Stimulated activated CD4-positive, alpha-beta T cell treated with anti-CD3 and anti-CD28 coated beads, Interleukin-12 subunit alpha, Interleukin-12 subunit beta, amount 100 ng/mL, for 4 hours (primary cell): Measurements from ENCODE around the gene PHKB.
A peak's percentile ranks its signal among the peaks of the same experiment; 100 is the strongest.

Experiments
- DNase-seq: peaks from one replicate; pipeline ENCODE4 v3.0.0-alpha.2; 2020

The PHKB gene

DNA sequence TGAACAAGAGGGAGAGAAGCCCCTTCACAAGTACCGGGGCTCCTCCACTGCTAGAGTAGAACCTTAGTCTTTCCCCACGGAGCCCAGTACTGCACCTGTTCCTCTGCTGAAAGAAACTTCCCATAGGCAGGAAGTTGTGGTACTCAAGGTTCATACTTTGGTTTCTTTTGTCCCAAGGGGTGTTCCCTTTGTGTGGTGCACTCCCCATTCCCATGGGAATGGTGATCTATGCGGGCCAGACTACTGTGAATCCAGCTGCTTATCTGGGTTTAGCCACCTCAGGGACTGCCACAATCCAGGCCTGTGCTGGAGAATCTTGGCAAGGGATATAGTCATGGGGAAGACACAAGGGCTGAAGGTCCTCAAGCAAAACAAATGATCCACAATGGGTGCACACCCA, 110.6 kb downstream of the PHKB start:
- DNase-seq = no peak

GRCh38 chr16:47574091-47575054, 113.2 kb downstream of the PHKB start:
- peak; percentile 15 for DNase-seq

GRCh38 chr16:47577029-47577428, 115.9 kb downstream of the PHKB start:
- no peak for DNase-seq

DNA sequence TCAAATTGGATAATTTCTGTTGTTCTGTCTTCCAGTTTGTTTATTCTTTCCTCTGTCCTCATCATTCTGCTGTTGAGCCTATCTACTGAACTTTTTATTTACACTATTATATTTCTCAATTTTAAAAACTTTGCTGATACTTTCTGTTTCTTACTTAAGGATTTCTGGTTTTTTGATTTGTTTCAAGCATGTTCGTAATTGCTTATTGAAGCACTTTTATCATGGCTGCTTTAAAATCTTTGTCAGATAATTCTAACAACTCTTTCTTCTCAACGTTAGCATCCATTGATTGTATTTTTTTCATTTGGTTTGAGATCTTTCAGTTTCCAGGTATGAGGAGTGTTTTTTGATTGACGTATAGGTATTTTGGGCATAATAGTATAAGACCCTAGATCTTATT, 116.9 kb downstream of the PHKB start:
- DNase-seq = no peak

DNA sequence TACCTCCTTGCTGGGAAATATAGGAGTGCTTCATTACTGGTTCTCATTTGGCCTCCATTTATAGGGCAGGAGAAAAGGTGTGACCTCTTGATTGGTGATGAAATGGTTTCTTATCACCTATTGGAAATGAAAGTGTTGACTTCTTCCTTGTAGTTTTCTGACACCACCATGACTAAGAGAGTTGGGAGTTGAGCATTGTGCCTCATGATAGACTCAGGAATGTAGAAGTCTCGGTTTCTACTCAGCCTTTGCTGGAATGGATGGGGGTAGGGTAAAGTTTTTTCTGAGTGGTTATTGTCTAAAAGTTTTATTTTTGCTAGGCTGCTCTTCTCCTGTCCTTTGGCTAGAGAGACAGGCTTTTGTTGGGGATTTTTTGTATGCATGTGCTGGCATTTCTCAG, 117.4 kb downstream of the PHKB start:
- DNase-seq = no peak

- no peak for DNase-seq
Observed at GRCh38 chr16:47581114-47581513, 120.0 kb downstream of the PHKB start.

- DNase-seq = no peak
Observed at GRCh38 chr16:47584464-47585225, 123.5 kb downstream of the PHKB start.

- DNase-seq = no peak
Observed at GRCh38 chr16:47586121-47586520, 125.0 kb downstream of the PHKB start.

- no peak for DNase-seq
Observed at GRCh38 chr16:47590472-47590871, 129.3 kb downstream of the PHKB start.

DNA sequence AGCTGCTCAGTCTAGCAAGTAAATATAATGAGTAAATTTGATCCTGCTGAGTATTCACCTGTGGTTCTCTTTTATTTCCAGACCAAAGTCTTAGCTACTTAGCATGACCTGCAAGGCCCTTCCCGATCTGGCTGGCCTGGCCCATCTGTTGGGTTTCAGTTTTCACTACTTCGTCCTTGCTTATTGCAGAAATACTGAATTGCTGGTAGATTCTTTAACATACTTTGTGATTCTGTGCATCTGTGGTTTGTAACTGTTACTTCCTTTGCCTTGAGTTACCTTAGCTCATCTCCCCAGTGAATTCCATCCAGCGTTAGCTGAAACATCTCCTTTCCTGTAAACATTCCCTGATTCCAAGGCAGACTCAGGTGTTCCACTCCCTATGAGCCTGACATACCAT, 131.1 kb downstream of the PHKB start:
- DNase-seq = no peak

GRCh38 chr16:47599512-47599911, 138.4 kb downstream of the PHKB start:
- no peak for DNase-seq

DNA sequence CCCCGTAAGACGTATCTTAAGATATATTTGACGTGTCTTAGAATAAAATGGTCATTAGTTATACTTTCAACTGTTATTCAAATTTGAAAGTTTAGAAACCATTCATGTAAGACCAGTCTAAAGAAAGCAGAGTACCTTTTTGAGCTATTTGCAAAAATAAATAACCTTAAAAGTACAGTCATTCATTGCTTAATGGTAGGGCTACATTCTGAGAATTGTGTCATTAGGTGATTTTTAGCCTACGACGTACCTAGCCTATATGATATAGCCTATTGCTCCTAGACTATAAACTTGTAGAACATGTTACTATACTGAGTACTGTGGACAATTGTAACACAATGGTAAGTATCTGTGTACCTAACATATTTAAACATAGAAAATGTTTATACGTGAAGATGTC, 139.2 kb downstream of the PHKB start:
- DNase-seq = no peak

- DNase-seq = no peak
Observed at GRCh38 chr16:47604306-47604705, 143.2 kb downstream of the PHKB start.

GRCh38 chr16:47611042-47611441, 149.9 kb downstream of the PHKB start:
- DNase-seq = no peak

DNA sequence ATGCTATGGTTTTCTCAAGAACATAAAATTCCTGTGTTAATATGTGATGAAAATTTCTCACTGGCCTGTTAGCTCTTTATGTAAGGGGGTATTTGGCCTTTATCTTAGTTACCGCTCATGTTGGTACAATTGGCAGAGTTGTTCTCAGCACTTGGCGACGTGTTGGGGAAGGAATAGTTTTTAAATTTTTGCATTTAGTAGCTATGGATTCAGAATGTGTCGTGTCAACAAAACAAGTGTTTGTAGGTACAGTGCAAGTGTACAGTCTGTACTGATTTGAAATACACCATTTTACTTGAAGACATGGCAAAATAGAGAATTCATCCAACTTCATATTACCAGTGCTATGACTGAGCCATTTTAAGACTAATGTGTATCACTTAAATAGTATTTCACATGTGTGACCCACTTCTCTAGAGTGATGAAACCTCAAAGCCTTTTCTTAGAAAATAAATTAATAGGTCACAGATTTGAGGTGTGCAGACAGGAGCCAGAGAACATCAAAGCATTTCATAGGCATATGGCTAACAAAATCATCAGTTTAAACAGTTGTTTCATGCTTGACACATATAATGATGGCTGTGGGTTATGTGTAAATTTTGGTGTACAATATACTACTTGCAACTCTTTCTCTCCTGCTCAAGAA, 150.8 kb downstream of the PHKB start:
- DNase-seq = no peak

- DNase-seq = no peak
Observed at GRCh38 chr16:47612711-47613110, 151.6 kb downstream of the PHKB start.

- DNase-seq = no peak
Observed at GRCh38 chr16:47613251-47613650, 152.1 kb downstream of the PHKB start.

DNA sequence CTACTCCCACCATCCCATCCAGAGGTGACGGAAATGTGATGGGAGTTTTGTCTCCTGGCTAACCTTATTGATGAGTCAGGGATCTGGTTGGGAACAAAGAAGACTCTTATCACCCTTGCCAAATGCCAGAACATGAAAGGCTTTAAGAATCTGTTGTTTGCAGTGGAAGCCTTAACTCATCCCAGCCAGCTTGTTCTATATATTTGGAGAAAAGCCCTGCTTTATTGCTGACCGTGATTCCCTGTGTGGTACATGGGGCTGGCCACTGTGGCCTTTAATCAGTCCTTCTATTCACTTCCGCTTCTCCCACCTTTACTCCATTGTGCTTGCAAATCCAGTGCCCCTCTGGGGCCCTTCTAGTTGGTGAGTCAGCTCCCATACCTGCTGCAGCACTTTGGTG, 156.6 kb downstream of the PHKB start:
- DNase-seq = no peak

DNA sequence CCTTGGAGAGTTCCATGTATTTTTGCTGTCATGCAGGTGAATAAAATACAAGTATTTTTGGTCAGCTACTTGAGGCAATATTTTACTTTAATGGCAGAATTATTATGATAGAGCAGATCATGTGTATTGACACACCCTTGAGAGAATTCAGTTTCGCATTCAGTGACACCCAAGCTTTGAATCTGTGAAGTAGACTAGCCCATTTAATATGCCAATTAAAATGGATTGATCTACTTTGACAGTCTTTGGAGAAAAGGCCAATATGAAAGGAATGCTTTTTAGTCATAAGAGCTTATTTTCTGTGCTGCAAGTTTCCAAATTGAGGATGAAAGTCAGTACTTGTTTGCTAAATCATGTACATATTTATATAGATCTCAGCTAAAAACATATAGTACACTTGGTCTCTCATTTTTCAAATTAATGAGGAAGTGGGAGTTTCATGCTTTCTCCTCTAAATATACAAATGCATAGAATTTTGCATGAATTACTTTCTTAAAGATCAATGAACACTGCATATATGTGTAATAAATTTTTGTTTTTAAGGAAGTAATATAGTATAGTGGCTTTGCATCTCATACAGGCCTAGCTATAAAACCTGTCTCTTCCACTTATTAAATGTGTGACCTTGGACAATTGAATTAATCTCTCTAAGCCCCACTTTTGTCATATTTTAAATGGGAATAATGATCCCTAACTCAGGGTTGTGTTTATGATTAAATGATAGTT, 161.5 kb downstream of the PHKB start:
- DNase-seq = no peak

DNA sequence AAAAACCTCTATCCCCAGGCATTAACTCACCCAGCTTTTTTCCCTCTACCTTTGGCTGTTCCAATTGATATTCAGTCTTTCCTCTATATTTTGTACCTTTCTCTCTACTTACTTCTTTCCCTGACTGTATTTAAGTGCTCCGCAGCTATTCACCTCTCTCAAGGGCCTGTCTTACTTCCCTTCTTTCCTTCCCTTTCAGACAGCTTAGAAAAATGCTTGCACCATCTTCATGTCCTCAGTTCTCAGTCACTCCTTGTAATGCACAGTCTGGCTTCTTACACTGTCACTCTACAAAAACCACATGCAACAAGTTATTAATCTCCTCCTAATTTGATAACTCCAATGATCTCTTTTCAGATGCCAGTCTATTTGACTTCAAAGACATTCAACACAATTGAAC, 163.4 kb downstream of the PHKB start:
- DNase-seq = no peak

- no peak for DNase-seq
Observed at GRCh38 chr16:47625115-47625567, 164.0 kb downstream of the PHKB start.

GRCh38 chr16:47626246-47626645, 165.1 kb downstream of the PHKB start:
- no peak for DNase-seq
